Measurements from ENCODE around the gene BORA.
"Not testable (repeated sequence)": the region's sequence is repeated elsewhere in the genome, so short reads cannot be mapped to it uniquely, and the experiment has no call there.

Gene BORA

GRCh38 chr13:72763411-72763810 lies 35.7 kb downstream of the BORA start:
- no peak for DNase-seq (ENCODE audit: low read depth in 2 of 2)

- no peak for DNase-seq (ENCODE audit: low read depth in 2 of 2)
Measured at GRCh38 chr13:72774019-72774418, 46.3 kb downstream of the BORA start.

GRCh38 chr13:72781451-72782439 lies 54.0 kb downstream of the BORA start, which contains the start of the genes DIS3 and PIBF1:
Gene DIS3 (minus strand): TSS chr13:72781900. CDS start chr13:72781832, 68 bp downstream.
Gene PIBF1 (plus strand): TSS chr13:72782133. CDS start chr13:72783470, 1,337 bp downstream.
- peak; percentile 95 for DNase-seq (ENCODE audit: low read depth in 2 of 2)

GRCh38 chr13:72782717-72783116 lies 55.0 kb downstream of the BORA start:
- DNase-seq (ENCODE audit: low read depth in 2 of 2), result no peak

GRCh38 chr13:72784679-72785078 lies 57.0 kb downstream of the BORA start:
- not testable (repeated sequence) for DNase-seq (ENCODE audit: low read depth in 2 of 2)

- no peak for DNase-seq (ENCODE audit: low read depth in 2 of 2)
Measured at GRCh38 chr13:72788831-72789230, 61.1 kb downstream of the BORA start.

GRCh38 chr13:72792640-72793039 lies 64.9 kb downstream of the BORA start:
- no peak for DNase-seq (ENCODE audit: low read depth in 2 of 2)

- no peak for DNase-seq (ENCODE audit: low read depth in 2 of 2)
Measured at GRCh38 chr13:72798817-72799216, 71.1 kb downstream of the BORA start.

GRCh38 chr13:72804301-72804700 lies 76.6 kb downstream of the BORA start:
- DNase-seq (ENCODE audit: low read depth in 2 of 2), result no peak
